Measurements from ENCODE around the gene LRP5.

Gene LRP5

GRCh38 chr11:68436162-68436888, 123.9 kb downstream of the LRP5 start:
- no peak overlapping the region for H3K4me3 ChIP-seq (ENCODE audit: low read depth, low read length)
- no peak for TF ChIP-seq CTCF (IDR thresholded peaks at IDR 0.05; ENCODE audit: low read depth, low read length)

GRCh38 chr11:68436985-68437926, 124.9 kb downstream of the LRP5 start:
- TF ChIP-seq CTCF (IDR thresholded peaks at IDR 0.05; ENCODE audit: low read depth, low read length) = no peak
- no peak overlapping the region for H3K4me3 ChIP-seq (ENCODE audit: low read depth, low read length)

- TF ChIP-seq CTCF (IDR thresholded peaks at IDR 0.05; ENCODE audit: low read depth, low read length) = no peak
- H3K4me3 ChIP-seq (ENCODE audit: low read depth, low read length) = no peak overlapping the region
Measured at GRCh38 chr11:68437927-68438657, 125.7 kb downstream of the LRP5 start.

GRCh38 chr11:68438658-68439259, 126.4 kb downstream of the LRP5 start:
- TF ChIP-seq CTCF (IDR thresholded peaks at IDR 0.05; ENCODE audit: low read depth, low read length) = no peak
- no peak overlapping the region for H3K4me3 ChIP-seq (ENCODE audit: low read depth, low read length)

- TF ChIP-seq CTCF (IDR thresholded peaks at IDR 0.05; ENCODE audit: low read depth, low read length) = no peak
- H3K4me3 ChIP-seq (ENCODE audit: low read depth, low read length) = no peak overlapping the region
Measured at GRCh38 chr11:68439355-68440065, 127.1 kb downstream of the LRP5 start.

GRCh38 chr11:68440224-68440623, 127.8 kb downstream of the LRP5 start:
- TF ChIP-seq CTCF (IDR thresholded peaks at IDR 0.05; ENCODE audit: low read depth, low read length) = no peak
- H3K4me3 ChIP-seq (ENCODE audit: low read depth, low read length) = no peak overlapping the region

Data from WI38 (cell line).